Measurements from ENCODE around the gene CALML6.

The CALML6 gene

GRCh38 chr1:1956586-1957532 is 41.8 kb downstream of the CALML6 start:
- TF ChIP-seq CTCF (IDR thresholded peaks at IDR 0.05; ENCODE audit: insufficient read depth, low read length, poor library complexity, severe bottlenecking) (no peak), EZH2phosphoT487 (conservative IDR thresholded peaks at IDR 0.05; ENCODE audit: low read length) (no peak)

GRCh38 chr1:1957533-1957961 is 42.5 kb downstream of the CALML6 start:
- H3K9me3 ChIP-seq (ENCODE audit: insufficient read depth, low read length): peaks cover 6% of the 10 kb centered on the region; the same call in 1 of the 2 replicates
- H3K4me3 ChIP-seq (ENCODE audit: insufficient read depth, low read length, poor library complexity, severe bottlenecking): no peak overlapping the region
- no peaks in the 10 kb centered on the region for H3K27me3 ChIP-seq (ENCODE audit: low read length)
- TF ChIP-seq EZH2phosphoT487 (conservative IDR thresholded peaks at IDR 0.05; ENCODE audit: low read length): no peak
- no peak for TF ChIP-seq CTCF (IDR thresholded peaks at IDR 0.05; ENCODE audit: insufficient read depth, low read length, poor library complexity, severe bottlenecking)
- no peaks in the 10 kb centered on the region for H3K36me3 ChIP-seq (ENCODE audit: low read length)
- H2AFZ ChIP-seq (ENCODE audit: low read depth, low read length, severe bottlenecking): no peak overlapping the region
- H3K79me2 ChIP-seq (ENCODE audit: insufficient read depth, low read length): no peaks in the 10 kb centered on the region
- H3K9me2 ChIP-seq (replicated peaks; ENCODE audit: insufficient read depth, low read length): no peaks in the 10 kb centered on the region
- H3F3A ChIP-seq (ENCODE audit: insufficient read depth): no peaks in the 10 kb centered on the region
- no peak overlapping the region for H3K9ac ChIP-seq (ENCODE audit: low read length)
- no peaks in the 10 kb centered on the region for H4K20me1 ChIP-seq (ENCODE audit: low read depth, low read length)
- no peak overlapping the region for H3K27ac ChIP-seq (ENCODE audit: low read depth, low read length)
- no peak overlapping the region for H3K4me2 ChIP-seq (ENCODE audit: low read depth, low read length, poor library complexity, severe bottlenecking)

More at GRCh38 chr1:1956586-1957532, 41.8 kb downstream of the CALML6 start:
- Histone ChIP-seq H3K27ac (ENCODE audit: low read depth, low read length) (no peak overlapping the region), H2AFZ (ENCODE audit: low read depth, low read length, severe bottlenecking) (no peak overlapping the region), H3K4me2 (ENCODE audit: low read depth, low read length, poor library complexity, severe bottlenecking) (no peak overlapping the region), H3K27me3 (ENCODE audit: low read length) (no peaks in the 10 kb centered on the region), H3K4me3 (ENCODE audit: insufficient read depth, low read length, poor library complexity, severe bottlenecking) (no peak overlapping the region), H3K36me3 (ENCODE audit: low read length) (no peaks in the 10 kb centered on the region), H3K9me2 (replicated peaks; ENCODE audit: insufficient read depth, low read length) (no peaks in the 10 kb centered on the region), H4K20me1 (ENCODE audit: low read depth, low read length) (no peaks in the 10 kb centered on the region), H3K9me3 (ENCODE audit: insufficient read depth, low read length) (peaks cover 6% of the 10 kb centered on the region; the same call in 1 of the 2 replicates), H3K79me2 (ENCODE audit: insufficient read depth, low read length) (no peaks in the 10 kb centered on the region), H3K9ac (ENCODE audit: low read length) (no peak overlapping the region), H3F3A (ENCODE audit: insufficient read depth) (no peaks in the 10 kb centered on the region)

GRCh38 chr1:1958071-1958541 is 43.0 kb downstream of the CALML6 start:
- H3K9me2 ChIP-seq (replicated peaks; ENCODE audit: insufficient read depth, low read length): no peaks in the 10 kb centered on the region
- H3K27me3 ChIP-seq (ENCODE audit: low read length): no peaks in the 10 kb centered on the region
- H3F3A ChIP-seq (ENCODE audit: insufficient read depth): no peaks in the 10 kb centered on the region
- H3K79me2 ChIP-seq (ENCODE audit: insufficient read depth, low read length): no peaks in the 10 kb centered on the region
- H3K36me3 ChIP-seq (ENCODE audit: low read length): no peaks in the 10 kb centered on the region
- no peak overlapping the region for H3K4me2 ChIP-seq (ENCODE audit: low read depth, low read length, poor library complexity, severe bottlenecking)
- no peak overlapping the region for H3K4me3 ChIP-seq (ENCODE audit: insufficient read depth, low read length, poor library complexity, severe bottlenecking)
- H4K20me1 ChIP-seq (ENCODE audit: low read depth, low read length): no peaks in the 10 kb centered on the region
- no peak overlapping the region for H3K27ac ChIP-seq (ENCODE audit: low read depth, low read length)
- TF ChIP-seq CTCF (IDR thresholded peaks at IDR 0.05; ENCODE audit: insufficient read depth, low read length, poor library complexity, severe bottlenecking): no peak
- no peak for TF ChIP-seq EZH2phosphoT487 (conservative IDR thresholded peaks at IDR 0.05; ENCODE audit: low read length)
- no peak overlapping the region for H2AFZ ChIP-seq (ENCODE audit: low read depth, low read length, severe bottlenecking)
- no peak overlapping the region for H3K9ac ChIP-seq (ENCODE audit: low read length)
- H3K9me3 ChIP-seq (ENCODE audit: insufficient read depth, low read length): peaks cover 6% of the 10 kb centered on the region; the same call in 1 of the 2 replicates
